Stimulated activated CD4-positive, alpha-beta T cell treated with anti-CD3 and anti-CD28 coated beads, Interleukin-4, amount 100 ng/mL, for 4 hours (primary cell): Measurements from ENCODE around the gene NUPR1.
"Not testable (repeated sequence)": the region's sequence is repeated elsewhere in the genome, so short reads cannot be mapped to it uniquely, and the experiment has no call there.

Experiments
- DNase-seq, 2 experiments: peaks; one replicate each; pipeline ENCODE4 v3.0.0-alpha.2; 2020

NUPR1 gene

GRCh38 chr16:28526201-28527099, 12.3 kb downstream of the NUPR1 start:
- no peak for DNase-seq

GRCh38 chr16:28524681-28525171, 14.0 kb downstream of the NUPR1 start:
- DNase-seq = no peak

GRCh38 chr16:28522792-28523191, 16.0 kb downstream of the NUPR1 start:
- no peak for DNase-seq

GRCh38 chr16:28521436-28521835, 17.3 kb downstream of the NUPR1 start:
- DNase-seq = no peak

- DNase-seq = no peak
Observed at GRCh38 chr16:28520672-28521071, 18.1 kb downstream of the NUPR1 start.

- DNase-seq = no peak
Observed at GRCh38 chr16:28514246-28514645, 24.5 kb downstream of the NUPR1 start.

GRCh38 chr16:28513484-28514181, 25.1 kb downstream of the NUPR1 start:
- DNase-seq = no peak

GRCh38 chr16:28511801-28512789, 26.7 kb downstream of the NUPR1 start:
- DNase-seq = no peak

GRCh38 chr16:28511031-28511430, 27.7 kb downstream of the NUPR1 start:
- DNase-seq = no peak

- no peak for DNase-seq
Observed at GRCh38 chr16:28505489-28506137, 33.2 kb downstream of the NUPR1 start.

- DNase-seq = no peak
Observed at GRCh38 chr16:28504707-28505404, 33.9 kb downstream of the NUPR1 start.

GRCh38 chr16:28503470-28504259, 35.1 kb downstream of the NUPR1 start:
- no peak for DNase-seq

- DNase-seq = no peak
Observed at GRCh38 chr16:28502290-28502689, 36.5 kb downstream of the NUPR1 start.

GRCh38 chr16:28501258-28502232, 37.2 kb downstream of the NUPR1 start:
- no peak for DNase-seq

- not testable (repeated sequence) for DNase-seq
Observed at GRCh38 chr16:28500476-28501180, 38.1 kb downstream of the NUPR1 start.

- no peak for DNase-seq
Observed at GRCh38 chr16:28499854-28500253, 38.9 kb downstream of the NUPR1 start.

- no peak for DNase-seq
Observed at GRCh38 chr16:28498666-28499381, 40.0 kb downstream of the NUPR1 start.
